Sigmoid colon (tissue), 4 donors: ENCODE results near the gene LACTBL1.

Experiments
- CTCF ChIP-seq, 4 experiments: fragments of 450-650 bp in 3 of 4; fragments of 200-600 bp in 1 of 4; IDR thresholded peaks; one replicate each; pipeline ENCODE4 v1.5.1; 2016 to 2019; ENCODE audit warnings: antibody characterized with exemption in 4 of 4, mild to moderate bottlenecking in 3 of 4, moderate library complexity in 2 of 4
- POLR2AphosphoS5 ChIP-seq, 4 donors: sonication (generic); formaldehyde crosslinking; IDR thresholded peaks; one replicate each; pipeline ENCODE4 v1.6.1; 2017; ENCODE audit warnings: antibody characterized with exemption in 4 of 4

GRCh38 chr1:22908880-22909426 is 63.7 kb downstream of the LACTBL1 start:
- no peak for TF ChIP-seq CTCF (IDR thresholded peaks at IDR 0.05)
- TF ChIP-seq POLR2AphosphoS5 (IDR thresholded peaks at IDR 0.05) = no peak
